ENCODE measurements around the gene KCNJ10. TPM values are rescaled to one million over a fixed set of nuclear protein-coding genes. Genes with fewer than 3 reads are reported as not detected.
A peak's percentile ranks its signal among the peaks of the same experiment; 100 is the strongest.

KCNJ10 gene
- total RNA-seq, 2 experiments from 2014 or later, result 0.29 TPM; not detected in 1

DNA sequence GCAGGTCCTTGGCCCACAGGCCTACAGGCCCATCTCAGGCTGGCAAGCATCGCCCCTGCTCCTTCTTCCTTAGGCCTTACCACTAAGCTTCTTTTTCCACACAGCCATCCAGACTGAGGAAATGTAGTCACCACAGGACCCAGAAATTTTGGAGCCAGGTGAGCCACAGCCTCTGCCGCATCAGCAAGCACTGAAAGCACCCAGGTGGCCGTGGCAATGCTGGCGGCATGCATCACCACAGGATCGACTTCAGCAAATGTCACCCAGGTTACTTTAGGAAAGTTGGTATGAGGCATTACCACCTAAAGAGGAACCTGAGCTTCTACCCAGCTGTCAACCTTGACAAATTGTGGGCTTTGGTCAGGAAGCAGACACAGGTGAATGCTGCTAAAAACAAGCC, 49.8 kb downstream of the KCNJ10 start:
- no peak for DNase-seq (ENCODE audit: low spot score)
- H3K36me3 ChIP-seq (ENCODE audit: insufficient read depth, low read length), result no peaks in the 10 kb centered on the region
- H3K4me2 ChIP-seq (ENCODE audit: low read length), result no peak overlapping the region
- intact Hi-C loops (cut with micrococcal nuclease; ENCODE audit: unreplicated experiment), result no loop called here
- TF ChIP-seq, protein P1, sequence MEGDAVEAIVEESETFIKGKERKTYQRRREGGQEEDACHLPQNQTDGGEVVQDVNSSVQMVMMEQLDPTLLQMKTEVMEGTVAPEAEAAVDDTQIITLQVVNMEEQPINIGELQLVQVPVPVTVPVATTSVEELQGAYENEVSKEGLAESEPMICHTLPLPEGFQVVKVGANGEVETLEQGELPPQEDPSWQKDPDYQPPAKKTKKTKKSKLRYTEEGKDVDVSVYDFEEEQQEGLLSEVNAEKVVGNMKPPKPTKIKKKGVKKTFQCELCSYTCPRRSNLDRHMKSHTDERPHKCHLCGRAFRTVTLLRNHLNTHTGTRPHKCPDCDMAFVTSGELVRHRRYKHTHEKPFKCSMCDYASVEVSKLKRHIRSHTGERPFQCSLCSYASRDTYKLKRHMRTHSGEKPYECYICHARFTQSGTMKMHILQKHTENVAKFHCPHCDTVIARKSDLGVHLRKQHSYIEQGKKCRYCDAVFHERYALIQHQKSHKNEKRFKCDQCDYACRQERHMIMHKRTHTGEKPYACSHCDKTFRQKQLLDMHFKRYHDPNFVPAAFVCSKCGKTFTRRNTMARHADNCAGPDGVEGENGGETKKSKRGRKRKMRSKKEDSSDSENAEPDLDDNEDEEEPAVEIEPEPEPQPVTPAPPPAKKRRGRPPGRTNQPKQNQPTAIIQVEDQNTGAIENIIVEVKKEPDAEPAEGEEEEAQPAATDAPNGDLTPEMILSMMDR (conservative IDR thresholded peaks at IDR 0.05; ENCODE audit: low read length), result no peak
- no peak for TF ChIP-seq EZH2phosphoT487 (IDR thresholded peaks at IDR 0.05; ENCODE audit: borderline replicate concordance, low read depth, low read length)
- no TSS peak for BruUV-seq (replicated peaks)
- 0 out of 2 replicates have a peak overlapping the region, but pooled peaks have one; percentile 0 for H2AFZ ChIP-seq (ENCODE audit: low read length)
- H3K79me2 ChIP-seq (ENCODE audit: insufficient read depth, low read depth, low read length), result no peaks in the 10 kb centered on the region
- H3K9me2 ChIP-seq (ENCODE audit: insufficient read depth, low read length), result no peaks in the 10 kb centered on the region
- H3K27ac ChIP-seq (ENCODE audit: low read depth, low read length, poor library complexity, severe bottlenecking), result no peak overlapping the region
- CTCF ChIA-PET (ENCODE audit: unreplicated experiment), result no interaction called here
- no peaks in the 10 kb centered on the region for H3K9me3 ChIP-seq (ENCODE audit: low read length)
- no peak overlapping the region for H3K4me3 ChIP-seq (ENCODE audit: low read depth, low read length, poor library complexity, severe bottlenecking)
- no peaks in the 10 kb centered on the region for H3K4me1 ChIP-seq (ENCODE audit: insufficient read depth, low read length, poor library complexity, severe bottlenecking)
- POLR2A ChIA-PET, result interaction anchor here (0.6 to 2.8 kb wide), 3 partner anchors 11 to 188 kb away, joined by 3 to 9 read pairs (median 3); no protein-coding TSS in a partner anchor
- no peaks in the 10 kb centered on the region for H4K20me1 ChIP-seq (ENCODE audit: insufficient read depth, low read length)

DNA sequence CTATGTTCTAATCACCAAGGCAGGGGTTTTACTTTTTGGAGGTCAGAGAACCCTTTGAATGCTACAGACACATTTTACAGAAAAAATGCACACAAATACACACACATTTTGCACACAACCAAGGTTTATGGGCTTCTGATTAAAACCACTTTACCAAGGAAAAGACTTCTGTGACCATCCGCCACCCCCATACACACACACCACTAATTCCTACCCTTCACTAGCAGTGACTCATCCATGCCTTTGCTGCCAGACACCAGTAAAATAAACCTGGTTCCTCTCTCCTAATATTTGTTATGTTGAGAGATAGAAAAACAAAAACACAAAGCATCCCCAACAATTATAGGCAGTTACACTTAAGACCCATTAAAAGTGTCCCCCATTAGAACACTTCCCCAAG, 51.1 kb downstream of the KCNJ10 start:
- Histone ChIP-seq H3K4me1 (ENCODE audit: insufficient read depth, low read length, poor library complexity, severe bottlenecking) (no peaks in the 10 kb centered on the region), H3K9me2 (ENCODE audit: insufficient read depth, low read length) (no peaks in the 10 kb centered on the region), H3K79me2 (ENCODE audit: insufficient read depth, low read depth, low read length) (no peaks in the 10 kb centered on the region), H4K20me1 (ENCODE audit: insufficient read depth, low read length) (no peaks in the 10 kb centered on the region), H2AFZ (ENCODE audit: low read length) (no peak overlapping the region), H3K36me3 (ENCODE audit: insufficient read depth, low read length) (no peaks in the 10 kb centered on the region), H3K4me2 (ENCODE audit: low read length) (no peak overlapping the region), H3K4me3 (ENCODE audit: low read depth, low read length, poor library complexity, severe bottlenecking) (no peak overlapping the region), H3K9me3 (ENCODE audit: low read length) (no peaks in the 10 kb centered on the region), H3K27ac (ENCODE audit: low read depth, low read length, poor library complexity, severe bottlenecking) (no peak overlapping the region)
- TF ChIP-seq, protein P1 (conservative IDR thresholded peaks at IDR 0.05; ENCODE audit: low read length), result no peak
- TF ChIP-seq EZH2phosphoT487 (IDR thresholded peaks at IDR 0.05; ENCODE audit: borderline replicate concordance, low read depth, low read length), result no peak
- POLR2A ChIA-PET, result no interaction called here
- intact Hi-C loops (cut with micrococcal nuclease; ENCODE audit: unreplicated experiment), result no loop called here
- BruUV-seq (replicated peaks), result no TSS peak
- DNase-seq (ENCODE audit: low spot score), result no peak
- CTCF ChIA-PET (ENCODE audit: unreplicated experiment), result no interaction called here

DNA sequence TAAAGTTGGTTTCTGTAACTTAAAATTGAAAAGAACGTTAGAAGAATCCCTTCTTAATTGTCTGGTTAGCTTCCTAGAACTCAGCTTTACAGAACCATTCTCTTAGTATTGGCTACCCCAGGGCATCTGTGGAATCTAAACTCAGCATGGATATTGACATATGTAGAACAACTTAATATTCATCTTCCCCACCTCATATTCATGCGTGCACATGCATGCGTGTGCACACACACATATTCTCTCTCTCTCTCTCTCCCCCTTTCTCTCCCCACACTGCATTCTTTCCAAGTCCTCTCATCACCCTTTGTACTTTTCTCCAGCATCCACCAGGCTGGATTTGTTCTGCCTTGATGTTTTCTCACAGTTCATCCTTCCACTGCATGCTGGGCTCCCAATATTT, 51.6 kb downstream of the KCNJ10 start:
- intact Hi-C loops (cut with micrococcal nuclease; ENCODE audit: unreplicated experiment), result no loop called here

More for the DNA sequence above, 51.6 kb downstream of the KCNJ10 start:
- Histone ChIP-seq H3K4me3 (ENCODE audit: low read depth, low read length, poor library complexity, severe bottlenecking) (no peak overlapping the region), H3K36me3 (ENCODE audit: insufficient read depth, low read length) (no peaks in the 10 kb centered on the region), H3K79me2 (ENCODE audit: insufficient read depth, low read depth, low read length) (no peaks in the 10 kb centered on the region), H4K20me1 (ENCODE audit: insufficient read depth, low read length) (no peaks in the 10 kb centered on the region), H2AFZ (ENCODE audit: low read length) (no peak overlapping the region), H3K9me3 (ENCODE audit: low read length) (no peaks in the 10 kb centered on the region), H3K4me2 (ENCODE audit: low read length) (no peak overlapping the region), H3K27ac (ENCODE audit: low read depth, low read length, poor library complexity, severe bottlenecking) (no peak overlapping the region), H3K9me2 (ENCODE audit: insufficient read depth, low read length) (no peaks in the 10 kb centered on the region), H3K4me1 (ENCODE audit: insufficient read depth, low read length, poor library complexity, severe bottlenecking) (no peaks in the 10 kb centered on the region)
- no peak for TF ChIP-seq EZH2phosphoT487 (IDR thresholded peaks at IDR 0.05; ENCODE audit: borderline replicate concordance, low read depth, low read length)
- TF ChIP-seq, protein P1 (conservative IDR thresholded peaks at IDR 0.05; ENCODE audit: low read length), result no peak
- ChIA-PET CTCF (ENCODE audit: unreplicated experiment) (no interaction called here), POLR2A (no interaction called here)
- no peak for DNase-seq (ENCODE audit: low spot score)
- no TSS peak for BruUV-seq (replicated peaks)
